Stimulated activated CD8-positive, alpha-beta memory T cell treated with anti-CD3 and anti-CD28 coated beads, Interleukin-15, amount 100 ng/mL, for 4 hours (primary cell): ENCODE measurements around the gene ASAP3.

Source experiments
- DNase-seq, 2 donors: peaks; one replicate each; pipeline ENCODE4 v3.0.0-alpha.2; 2020; ENCODE audit warnings: low read depth in 2 of 2

The ASAP3 gene

GRCh38 chr1:23423415-23424292 is 60.3 kb downstream of the ASAP3 start:
- DNase-seq, result no peak

- no peak for DNase-seq
Observed at GRCh38 chr1:23422941-23423340, 61.0 kb downstream of the ASAP3 start.

GRCh38 chr1:23422241-23422877 is 61.6 kb downstream of the ASAP3 start:
- peak in 1 of 2 donors; percentile 10 for DNase-seq

- no peak for DNase-seq
Observed at GRCh38 chr1:23421753-23422240, 62.2 kb downstream of the ASAP3 start.

- DNase-seq, result no peak
Observed at GRCh38 chr1:23421343-23421742, 62.6 kb downstream of the ASAP3 start.

- DNase-seq, result no peak
Observed at GRCh38 chr1:23420778-23421177, 63.2 kb downstream of the ASAP3 start.

GRCh38 chr1:23419180-23419579 is 64.8 kb downstream of the ASAP3 start:
- DNase-seq, result no peak

- no peak for DNase-seq
Observed at GRCh38 chr1:23417570-23417969, 66.4 kb downstream of the ASAP3 start.

GRCh38 chr1:23416964-23417363 is 67.0 kb downstream of the ASAP3 start:
- DNase-seq, result no peak

- DNase-seq, result no peak
Observed at GRCh38 chr1:23408797-23409290, 75.1 kb downstream of the ASAP3 start.

GRCh38 chr1:23407016-23407630 is 76.9 kb downstream of the ASAP3 start:
- DNase-seq, result no peak

GRCh38 chr1:23405946-23406345 is 78.0 kb downstream of the ASAP3 start:
- no peak for DNase-seq

- DNase-seq, result peak; percentile 44 to 58
Observed at GRCh38 chr1:23403735-23404486, 80.1 kb downstream of the ASAP3 start.

GRCh38 chr1:23403355-23403734 is 80.6 kb downstream of the ASAP3 start:
- no peak for DNase-seq

- DNase-seq, result no peak
Observed at GRCh38 chr1:23403038-23403336, 81.0 kb downstream of the ASAP3 start.

- no peak for DNase-seq
Observed at GRCh38 chr1:23402286-23403037, 81.5 kb downstream of the ASAP3 start.

GRCh38 chr1:23401313-23401712 is 82.7 kb downstream of the ASAP3 start:
- no peak for DNase-seq

- no peak for DNase-seq
Observed at GRCh38 chr1:23400324-23401114, 83.5 kb downstream of the ASAP3 start.

GRCh38 chr1:23399229-23399628 is 84.8 kb downstream of the ASAP3 start:
- no peak for DNase-seq

GRCh38 chr1:23397908-23398307 is 86.1 kb downstream of the ASAP3 start:
- DNase-seq, result no peak
